Liver (tissue), 9 donors: ENCODE results near the gene NIM1K. TPM values are rescaled to one million over a fixed set of nuclear protein-coding genes. Genes with fewer than 3 reads are reported as not detected.
A peak's percentile ranks its signal among the peaks of the same experiment; 100 is the strongest.
"Not testable (repeated sequence)": the region's sequence is repeated elsewhere in the genome, so short reads cannot be mapped to it uniquely, and the experiment has no call there.

Source experiments
- DNase-seq: peaks from one replicate; pipeline ENCODE4 v3.0.0-alpha.2; 2017; ENCODE audit warnings: low spot score
- H3K27ac ChIP-seq, 2 donors: one replicate each; pipeline ENCODE4 v1.7.0; 2013; ENCODE audit warnings: inconsistent platforms in 2 of 2, low read length in 2 of 2, control low read depth in 1 of 2, low read depth in 1 of 2, mild to moderate bottlenecking in 1 of 2
- H3K27me3 ChIP-seq, 4 donors: one replicate each; pipeline versions ENCODE4 v1.6.1 to v1.7.0; 2013; ENCODE audit warnings: low read length in 3 of 4, inconsistent platforms in 1 of 4, mild to moderate bottlenecking in 1 of 4, moderate library complexity in 1 of 4; ENCODE audit not compliant: control insufficient read depth in 4 of 4, insufficient read depth in 4 of 4
- H3K36me3 ChIP-seq, 4 donors: one replicate each; pipeline versions ENCODE4 v1.6.1 to v1.7.0; 2013; ENCODE audit warnings: low read length in 3 of 4, mild to moderate bottlenecking in 3 of 4, low read depth in 1 of 4, moderate library complexity in 1 of 4; ENCODE audit not compliant: control insufficient read depth in 4 of 4, insufficient read depth in 3 of 4
- H3K4me1 ChIP-seq, 4 donors: one replicate each; pipeline versions ENCODE4 v1.6.1 to v1.7.0; 2013; ENCODE audit warnings: low read length in 3 of 4, mild to moderate bottlenecking in 3 of 4, moderate library complexity in 1 of 4; ENCODE audit not compliant: control insufficient read depth in 4 of 4, insufficient read depth in 4 of 4
- H3K4me3 ChIP-seq, 3 donors: one replicate each; pipeline versions ENCODE4 v1.6.1 to v1.7.0; 2013; ENCODE audit warnings: low read length in 3 of 3, control low read depth in 1 of 3, low read depth in 1 of 3, mild to moderate bottlenecking in 1 of 3
- H3K9ac ChIP-seq, 2 donors: one replicate each; pipeline ENCODE4 v1.7.0; 2013; ENCODE audit warnings: low read length in 2 of 2, mild to moderate bottlenecking in 2 of 2, moderate library complexity in 2 of 2, control low read depth in 1 of 2, low read depth in 1 of 2
- H3K9me3 ChIP-seq, 4 donors: one replicate each; pipeline versions ENCODE4 v1.6.1 to v1.7.0; 2013; ENCODE audit warnings: low read length in 3 of 4; ENCODE audit not compliant: control insufficient read depth in 4 of 4
- FOXA2 ChIP-seq: IDR thresholded peaks from 2 replicates; pipeline ENCODE4 v1.6.1; 2016; ENCODE audit warnings: antibody characterized with exemption
- HNF4A ChIP-seq, 2 donors: conservative IDR thresholded peaks; 2 replicates each; pipeline ENCODE4 v1.6.1; 2016; ENCODE audit warnings: antibody characterized with exemption in 2 of 2, mild to moderate bottlenecking in 2 of 2
- HNF4G ChIP-seq: IDR thresholded peaks from 2 replicates; pipeline ENCODE4 v1.6.1; 2016; ENCODE audit warnings: antibody characterized with exemption
- JUND ChIP-seq, 2 donors: IDR thresholded peaks; 2 replicates each; pipeline ENCODE4 v1.6.1; 2016; ENCODE audit warnings: antibody characterized with exemption in 2 of 2
- NR2F2 ChIP-seq: IDR thresholded peaks from 2 replicates; pipeline ENCODE4 v1.6.1; 2016; ENCODE audit warnings: antibody characterized with exemption
- REST ChIP-seq: IDR thresholded peaks from 2 replicates; pipeline ENCODE4 v1.6.1; 2016; ENCODE audit warnings: antibody characterized with exemption, mild to moderate bottlenecking
- RXRA ChIP-seq, 2 donors: IDR thresholded peaks; 2 replicates each; pipeline ENCODE4 v1.6.1; 2017 to 2018; ENCODE audit warnings: antibody characterized with exemption in 2 of 2, mild to moderate bottlenecking in 1 of 2
- YY1 ChIP-seq: IDR thresholded peaks from 2 replicates; pipeline ENCODE4 v1.6.1; 2016; ENCODE audit warnings: antibody characterized with exemption, mild to moderate bottlenecking
- WGBS: extraction: QIAGEN DNeasy Blood & Tissue Kit; methylation state at CpG from one replicate; pipeline ENCODE4 v1.1.7; 2013; 5-methylcytosine and 5-hydroxymethylcytosine counted together
- polyA plus RNA-seq, 2 donors: library from polyadenylated mRNA; stranded (reverse) in 1 of 2; unstranded in 1 of 2; fragments of 200-250 nt in 1 of 2; fragments of >200 nt in 1 of 2; fragmentation: Nextera tagmentation in 1 of 2; extraction: Ambion mirVana in 1 of 2; gene quantifications; one replicate each; pipeline versions ENCODE4 v1.2.1 to v1.2.3, GENCODE V29; 2013 to 2015
- total RNA-seq, 2 donors: library from RNA; depleted of rRNA; stranded (reverse); fragments of >200 nt; gene quantifications; one replicate each; pipeline ENCODE4 v1.2.3, GENCODE V29; 2014
- TF ChIP-seq, protein P1 (sequence below): IDR thresholded peaks from 2 replicates; pipeline ENCODE4 v1.6.1; 2016; ENCODE audit warnings: antibody characterized with exemption
- donor health status: healthy.
- donor health status: healthy.
- donor health status: healthy.
- donor health status: healthy.
- donor health status: healthy.

Gene NIM1K
- total and polyA plus RNA-seq, 4 donors, result 0.07 to 0.15 TPM; not detected in 2

DNA sequence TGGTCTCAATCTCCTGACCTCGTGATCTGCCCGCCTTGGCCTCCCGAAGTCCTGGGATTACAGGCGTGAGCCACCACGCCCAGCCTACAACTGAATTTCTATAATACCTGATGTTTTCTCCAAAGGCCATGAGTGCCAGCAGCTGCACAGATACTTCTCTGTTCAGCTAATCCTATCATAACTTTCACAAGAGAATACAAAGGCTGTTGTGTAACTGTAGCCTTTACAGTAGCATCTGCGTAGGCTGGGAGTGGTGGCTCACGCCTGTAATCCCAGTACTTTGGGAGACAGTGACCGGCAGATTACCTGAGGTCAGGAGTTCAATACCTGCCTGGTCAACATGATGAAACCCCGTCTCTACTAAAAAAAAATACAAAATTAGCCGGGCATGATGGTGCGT, 8.9 kb upstream of the NIM1K start:
- H3K27ac ChIP-seq, H3K4me3 ChIP-seq, H3K4me1 ChIP-seq, H3K27me3 ChIP-seq, H3K9ac ChIP-seq, DNase-seq, H3K36me3 ChIP-seq, H3K9me3 ChIP-seq: not testable (repeated sequence)
- 97% methylated on average over 11 of the region's 11 CpGs for WGBS

DNA sequence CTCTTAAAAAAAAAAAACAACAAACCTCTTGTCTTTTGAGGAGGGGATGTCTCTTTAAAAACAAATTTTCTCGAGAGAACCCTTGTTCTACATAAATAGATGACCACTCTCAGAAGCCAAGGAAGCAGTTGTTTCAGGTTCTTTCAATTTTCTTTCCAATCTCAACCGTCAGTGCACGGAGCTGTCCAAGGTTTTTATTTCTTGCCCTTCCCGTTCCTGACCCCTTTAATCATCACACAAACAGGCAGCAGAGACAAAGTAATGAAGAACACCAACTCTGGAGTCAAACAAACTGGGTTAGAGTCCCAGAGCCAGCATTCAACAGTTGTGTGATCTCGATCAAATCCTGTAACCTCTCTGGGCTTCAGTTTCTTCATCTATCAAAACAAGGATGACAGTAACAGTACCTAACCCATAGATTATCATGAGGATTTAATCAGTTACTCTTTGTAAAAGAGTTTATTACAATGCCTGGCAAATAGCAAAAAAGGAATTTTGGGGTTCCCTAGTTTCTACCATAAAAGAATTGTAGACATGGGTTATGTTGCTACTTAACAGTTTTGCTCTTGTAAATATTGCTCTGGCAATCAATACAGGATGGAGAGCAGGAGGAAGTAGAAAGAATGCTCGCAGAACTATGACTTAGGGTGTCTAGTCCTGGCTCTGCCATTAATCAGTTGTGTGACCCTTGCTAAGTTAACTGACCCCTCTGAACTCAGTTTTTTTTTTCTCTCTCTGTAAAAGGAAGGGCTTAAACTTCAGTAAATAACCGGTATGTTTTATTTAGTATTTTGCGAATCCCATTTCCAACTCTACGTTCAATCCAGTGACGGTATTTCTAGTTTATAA, 1.0 kb upstream of the NIM1K start:
- DNase-seq, result no peak
- Histone ChIP-seq H3K27ac (no peak overlapping the region), H3K4me3 (no peak overlapping the region), H3K9me3 (no peaks in the 10 kb centered on the region), H3K9ac (no peak overlapping the region), H3K4me1 (peaks cover 10 to 20% (median 18%) of the 10 kb centered on the region in 4 donors), H3K27me3 (peaks cover 0 to 4% (median 2%) of the 10 kb centered on the region in 4 donors), H3K36me3 (no peaks in the 10 kb centered on the region)
- TF ChIP-seq, protein P1, sequence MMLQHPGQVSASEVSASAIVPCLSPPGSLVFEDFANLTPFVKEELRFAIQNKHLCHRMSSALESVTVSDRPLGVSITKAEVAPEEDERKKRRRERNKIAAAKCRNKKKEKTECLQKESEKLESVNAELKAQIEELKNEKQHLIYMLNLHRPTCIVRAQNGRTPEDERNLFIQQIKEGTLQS, result no peak
- TF ChIP-seq REST (peak; percentile 94), JUND (IDR thresholded peaks at IDR 0.05) (no peak), HNF4A (conservative IDR thresholded peaks at IDR 0.05) (no peak)
- WGBS, result 29% methylated on average over 10 of the region's 10 CpGs

DNA sequence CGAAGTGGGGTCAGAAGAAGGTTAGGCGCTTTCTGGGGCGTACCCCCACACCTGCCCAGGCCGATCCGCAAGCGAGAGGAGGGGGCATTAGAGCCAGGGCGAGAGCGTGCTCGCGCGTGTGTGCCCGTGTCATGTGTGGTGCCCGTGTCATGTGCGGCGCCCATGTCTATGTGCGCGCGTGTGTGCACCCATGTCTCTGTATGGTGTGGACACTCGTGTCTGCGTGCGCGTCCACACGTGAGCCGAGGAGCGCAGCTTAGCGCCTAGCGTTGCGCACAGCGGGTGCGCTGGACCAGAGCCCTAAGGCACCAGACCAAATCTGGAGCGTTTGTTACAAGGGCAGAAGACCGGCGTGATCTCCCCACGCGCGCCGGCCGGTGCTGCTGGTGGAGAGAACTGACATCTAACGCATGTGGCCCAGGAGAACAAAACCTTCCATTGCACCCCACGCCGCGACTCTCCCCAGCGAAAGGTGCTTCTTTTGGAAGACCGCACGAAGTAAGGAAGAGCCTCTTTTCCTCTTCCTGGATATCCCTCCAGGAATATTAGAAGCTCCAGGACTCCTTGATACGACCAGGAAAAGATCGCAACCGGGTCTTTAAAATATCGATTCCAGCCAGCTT, 644 bp downstream of the NIM1K start:
- peaks cover 10 to 20% (median 18%) of the 10 kb centered on the region in 4 donors for H3K4me1 ChIP-seq
- no peaks in the 10 kb centered on the region for H3K9me3 ChIP-seq
- H3K27me3 ChIP-seq, result peaks cover 0 to 4% (median 2%) of the 10 kb centered on the region in 4 donors
- 2% methylated on average over 49 of the region's 49 CpGs for WGBS
- H3K9ac ChIP-seq, result no peak overlapping the region
- no peak overlapping the region for H3K27ac ChIP-seq
- no peaks in the 10 kb centered on the region for H3K36me3 ChIP-seq
- H3K4me3 ChIP-seq, result peak overlapping the region; percentile 46 to 59 (median 50)
- no peak for DNase-seq
- TF ChIP-seq FOXA2 (no peak), NR2F2 (no peak), RXRA (IDR thresholded peaks at IDR 0.05) (no peak), YY1 (no peak), HNF4G (no peak)
